ENCODE data around the gene RAE1.

The RAE1 gene

DNA sequence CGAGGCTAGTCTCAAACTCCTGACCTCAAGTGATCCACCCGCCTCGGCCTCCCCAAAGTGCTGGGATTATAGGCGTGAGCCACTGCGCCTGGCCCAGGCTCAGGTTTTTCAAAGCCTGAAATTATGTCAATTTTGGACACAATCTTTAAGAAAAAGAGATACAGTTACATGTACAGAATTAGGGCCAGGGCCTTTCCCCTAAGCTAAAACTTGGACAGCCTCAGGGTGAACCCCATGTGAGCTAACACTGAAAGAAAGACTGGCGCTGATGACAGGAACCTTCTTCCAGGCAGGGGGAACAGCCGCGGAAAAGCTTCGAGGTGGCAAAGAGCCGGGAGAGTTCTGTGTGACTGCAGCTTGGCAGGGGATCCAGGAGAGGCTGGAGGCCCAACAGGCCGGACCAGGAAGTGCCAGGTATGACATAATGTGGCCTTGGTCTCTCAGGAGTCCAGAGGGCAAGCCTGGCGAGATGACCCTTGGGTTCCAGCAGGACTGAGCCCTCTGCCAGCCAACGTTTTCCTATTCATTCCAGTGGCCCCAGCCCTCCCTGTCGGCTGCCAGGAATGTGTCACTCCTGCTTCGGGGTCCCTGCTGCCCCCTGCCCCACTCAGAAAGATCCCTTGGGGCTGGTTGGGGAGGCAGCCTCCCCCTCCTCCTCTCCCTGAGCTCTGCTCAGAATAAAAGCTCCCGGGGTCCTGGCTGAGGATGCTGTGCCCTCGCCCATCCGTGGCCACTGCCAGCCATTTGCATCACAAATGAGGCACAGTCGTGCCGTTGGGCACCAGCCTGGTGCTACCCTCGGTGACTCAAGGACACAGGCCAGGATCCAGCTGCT, 77.5 kb downstream of the RAE1 start:
- Histone ChIP-seq H3K4me1 (ENCODE audit: control insufficient read depth, insufficient read depth, low read length) (0 out of 2 replicates have a peak, but pooled peaks cover 5% of the 10 kb centered on the region), H3K4me3 (ENCODE audit: low read length) (no peak overlapping the region), H3K9me3 (ENCODE audit: control insufficient read depth, insufficient read depth, low read length) (no peaks in the 10 kb centered on the region), H3K36me3 (ENCODE audit: control insufficient read depth, insufficient read depth, low read length) (no peaks in the 10 kb centered on the region), H3K27ac (ENCODE audit: low read length) (no peak overlapping the region), H3K27me3 (ENCODE audit: control insufficient read depth, insufficient read depth, low read length) (no peaks in the 10 kb centered on the region)
- DNase-seq (ENCODE audit: low read depth, low spot score) = no peak
- no CpG with 5 or more reads among the region's 21 CpGs for WGBS (ENCODE audit: insufficient coverage, insufficient read length)

Data from iPS DF 6.9 (cell line).